ENCODE results near the gene WASF2.

Gene WASF2

DNA sequence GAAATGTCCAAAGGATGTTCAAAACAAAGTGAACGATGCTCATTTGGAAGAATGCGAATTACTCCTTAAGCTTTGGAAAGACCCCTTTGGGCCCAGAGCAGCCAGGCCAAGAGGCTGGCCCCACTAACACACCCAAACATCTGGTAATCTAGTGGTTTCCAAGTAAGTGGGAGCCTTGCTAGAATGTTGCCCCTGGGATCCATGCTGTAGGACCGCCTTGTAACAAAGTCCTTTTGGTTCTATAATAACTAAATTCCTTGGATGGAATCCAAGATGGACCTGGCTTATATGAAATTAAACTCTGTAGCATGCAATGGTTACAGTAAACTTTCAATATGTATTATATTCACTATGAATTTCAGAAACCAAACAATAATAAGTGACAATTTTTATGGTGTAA is 72.3 kb downstream of the WASF2 start:
- no peaks in the 10 kb centered on the region for H3K27me3 ChIP-seq (ENCODE audit: insufficient read depth, poor library complexity, severe bottlenecking)
- H3K4me3 ChIP-seq (replicated peaks; ENCODE audit: insufficient read depth, low read length), result no peak overlapping the region
- no peak overlapping the region for H3K27ac ChIP-seq (replicated peaks)
- DNase-seq (ENCODE audit: low read depth in 1 of 2, low spot score in 1 of 2), result no peak
- TF ChIP-seq, protein P1, sequence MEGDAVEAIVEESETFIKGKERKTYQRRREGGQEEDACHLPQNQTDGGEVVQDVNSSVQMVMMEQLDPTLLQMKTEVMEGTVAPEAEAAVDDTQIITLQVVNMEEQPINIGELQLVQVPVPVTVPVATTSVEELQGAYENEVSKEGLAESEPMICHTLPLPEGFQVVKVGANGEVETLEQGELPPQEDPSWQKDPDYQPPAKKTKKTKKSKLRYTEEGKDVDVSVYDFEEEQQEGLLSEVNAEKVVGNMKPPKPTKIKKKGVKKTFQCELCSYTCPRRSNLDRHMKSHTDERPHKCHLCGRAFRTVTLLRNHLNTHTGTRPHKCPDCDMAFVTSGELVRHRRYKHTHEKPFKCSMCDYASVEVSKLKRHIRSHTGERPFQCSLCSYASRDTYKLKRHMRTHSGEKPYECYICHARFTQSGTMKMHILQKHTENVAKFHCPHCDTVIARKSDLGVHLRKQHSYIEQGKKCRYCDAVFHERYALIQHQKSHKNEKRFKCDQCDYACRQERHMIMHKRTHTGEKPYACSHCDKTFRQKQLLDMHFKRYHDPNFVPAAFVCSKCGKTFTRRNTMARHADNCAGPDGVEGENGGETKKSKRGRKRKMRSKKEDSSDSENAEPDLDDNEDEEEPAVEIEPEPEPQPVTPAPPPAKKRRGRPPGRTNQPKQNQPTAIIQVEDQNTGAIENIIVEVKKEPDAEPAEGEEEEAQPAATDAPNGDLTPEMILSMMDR (IDR thresholded peaks at IDR 0.05; ENCODE audit: insufficient read depth, low read length), result no peak
- TF ChIP-seq, protein P2, sequence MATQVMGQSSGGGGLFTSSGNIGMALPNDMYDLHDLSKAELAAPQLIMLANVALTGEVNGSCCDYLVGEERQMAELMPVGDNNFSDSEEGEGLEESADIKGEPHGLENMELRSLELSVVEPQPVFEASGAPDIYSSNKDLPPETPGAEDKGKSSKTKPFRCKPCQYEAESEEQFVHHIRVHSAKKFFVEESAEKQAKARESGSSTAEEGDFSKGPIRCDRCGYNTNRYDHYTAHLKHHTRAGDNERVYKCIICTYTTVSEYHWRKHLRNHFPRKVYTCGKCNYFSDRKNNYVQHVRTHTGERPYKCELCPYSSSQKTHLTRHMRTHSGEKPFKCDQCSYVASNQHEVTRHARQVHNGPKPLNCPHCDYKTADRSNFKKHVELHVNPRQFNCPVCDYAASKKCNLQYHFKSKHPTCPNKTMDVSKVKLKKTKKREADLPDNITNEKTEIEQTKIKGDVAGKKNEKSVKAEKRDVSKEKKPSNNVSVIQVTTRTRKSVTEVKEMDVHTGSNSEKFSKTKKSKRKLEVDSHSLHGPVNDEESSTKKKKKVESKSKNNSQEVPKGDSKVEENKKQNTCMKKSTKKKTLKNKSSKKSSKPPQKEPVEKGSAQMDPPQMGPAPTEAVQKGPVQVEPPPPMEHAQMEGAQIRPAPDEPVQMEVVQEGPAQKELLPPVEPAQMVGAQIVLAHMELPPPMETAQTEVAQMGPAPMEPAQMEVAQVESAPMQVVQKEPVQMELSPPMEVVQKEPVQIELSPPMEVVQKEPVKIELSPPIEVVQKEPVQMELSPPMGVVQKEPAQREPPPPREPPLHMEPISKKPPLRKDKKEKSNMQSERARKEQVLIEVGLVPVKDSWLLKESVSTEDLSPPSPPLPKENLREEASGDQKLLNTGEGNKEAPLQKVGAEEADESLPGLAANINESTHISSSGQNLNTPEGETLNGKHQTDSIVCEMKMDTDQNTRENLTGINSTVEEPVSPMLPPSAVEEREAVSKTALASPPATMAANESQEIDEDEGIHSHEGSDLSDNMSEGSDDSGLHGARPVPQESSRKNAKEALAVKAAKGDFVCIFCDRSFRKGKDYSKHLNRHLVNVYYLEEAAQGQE (IDR thresholded peaks at IDR 0.05; ENCODE audit: insufficient replicate concordance, low read depth), result no peak

DNA sequence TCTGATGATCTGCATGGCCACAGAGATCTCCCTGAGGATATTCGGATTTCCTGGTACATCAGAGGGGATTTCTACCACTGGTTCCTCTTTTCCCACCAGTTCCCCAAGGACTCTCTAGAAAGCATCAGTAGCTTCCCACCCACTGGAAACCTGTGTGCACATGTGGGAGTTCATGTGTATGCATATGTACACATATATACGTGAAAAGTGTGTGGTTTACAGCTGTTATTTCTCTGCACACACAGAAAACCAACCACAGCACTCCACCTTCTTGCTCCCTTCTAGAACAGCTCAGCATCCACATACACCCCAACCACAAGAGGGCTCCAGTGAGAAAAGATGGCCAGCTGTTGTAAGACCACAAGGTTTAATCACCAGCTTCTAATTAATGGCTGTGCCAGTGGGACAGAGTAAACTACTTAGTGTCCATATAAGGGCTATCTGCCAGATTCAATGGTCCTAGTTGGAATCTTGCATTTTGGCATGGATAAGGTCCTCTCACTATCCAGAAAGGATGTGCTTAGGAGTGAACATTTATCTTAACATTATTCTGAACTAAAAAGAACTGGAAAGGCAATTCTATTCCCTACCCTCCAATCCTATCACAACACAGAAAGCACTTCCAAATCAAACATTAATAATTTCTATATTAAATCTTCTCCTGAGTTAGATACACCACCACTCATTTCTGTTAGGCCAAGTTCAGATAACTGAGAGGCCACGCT is 73.4 kb downstream of the WASF2 start:
- TF ChIP-seq GABPA (IDR thresholded peaks at IDR 0.05; ENCODE audit: low read depth) (no peak), POLR2AphosphoS5 (IDR thresholded peaks at IDR 0.05; ENCODE audit: low read depth) (no peak), SPI1 (IDR thresholded peaks at IDR 0.05; ENCODE audit: borderline replicate concordance, low read depth) (peak; percentile 15; the same call in 1 of the 2 replicates)
- TF ChIP-seq, protein P2 (IDR thresholded peaks at IDR 0.05; ENCODE audit: insufficient replicate concordance, low read depth), result no peak
- TF ChIP-seq, protein P1 (IDR thresholded peaks at IDR 0.05; ENCODE audit: insufficient read depth, low read length), result peak; percentile 82
- H3K27ac ChIP-seq (replicated peaks), result no peak overlapping the region
- no peaks in the 10 kb centered on the region for H3K27me3 ChIP-seq (ENCODE audit: insufficient read depth, poor library complexity, severe bottlenecking)
- no peak overlapping the region for H3K4me3 ChIP-seq (replicated peaks; ENCODE audit: insufficient read depth, low read length)
- peak; percentile 55 to 75 for DNase-seq (ENCODE audit: low read depth in 1 of 2, low spot score in 1 of 2)

DNA sequence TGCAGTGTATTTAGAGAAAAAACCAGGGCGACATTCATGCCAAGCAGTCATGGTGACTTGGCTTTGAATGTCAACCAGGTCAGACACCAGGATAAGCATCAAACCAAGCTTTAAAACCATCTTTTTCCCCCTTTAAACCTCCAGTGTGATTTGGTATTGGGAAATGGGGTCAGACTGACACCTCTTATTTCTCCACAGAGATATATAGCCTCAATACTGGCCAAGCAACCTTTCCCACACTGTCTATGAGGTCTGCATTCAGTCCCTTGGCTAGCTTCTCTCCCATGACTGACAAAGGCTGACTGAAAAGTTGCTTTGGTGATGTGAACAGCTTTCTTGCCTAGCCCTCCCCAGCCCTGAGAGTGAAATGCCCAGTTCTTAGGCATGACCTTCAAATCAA is 75.9 kb downstream of the WASF2 start:
- no peak overlapping the region for H3K27ac ChIP-seq (replicated peaks)
- no peak overlapping the region for H3K4me3 ChIP-seq (replicated peaks; ENCODE audit: insufficient read depth, low read length)
- H3K27me3 ChIP-seq (ENCODE audit: insufficient read depth, poor library complexity, severe bottlenecking), result no peaks in the 10 kb centered on the region
- TF ChIP-seq, protein P1 (IDR thresholded peaks at IDR 0.05; ENCODE audit: insufficient read depth, low read length), result no peak
- TF ChIP-seq POLR2AphosphoS5 (IDR thresholded peaks at IDR 0.05; ENCODE audit: low read depth) (no peak), SPI1 (IDR thresholded peaks at IDR 0.05; ENCODE audit: borderline replicate concordance, low read depth) (no peak), GABPA (IDR thresholded peaks at IDR 0.05; ENCODE audit: low read depth) (no peak)
- TF ChIP-seq, protein P2 (IDR thresholded peaks at IDR 0.05; ENCODE audit: insufficient replicate concordance, low read depth), result no peak
- no peak for DNase-seq (ENCODE audit: low read depth in 1 of 2, low spot score in 1 of 2)
